Measurements from ENCODE around the gene PARD3B. TPM values are rescaled to one million over a fixed set of nuclear protein-coding genes. Genes with fewer than 3 reads are reported as not detected.

The PARD3B gene
- total and polyA plus RNA-seq, 2 of the 13 experiments (the other 11 are each of a cell fraction or from before 2014, with no cell fraction given): 0.71 to 2.3 TPM

- TF ChIP-seq U2AF1 (optimal IDR thresholded peaks at IDR 0.05; ENCODE audit: low read depth, low read length) (no peak), ZNF766 (CRISPR knock-in tag; IDR thresholded peaks at IDR 0.05; ENCODE audit: borderline replicate concordance) (no peak), ZNF232 (CRISPR knock-in tag; IDR thresholded peaks at IDR 0.05; ENCODE audit: borderline replicate concordance) (no peak), TEF (CRISPR knock-in tag; IDR thresholded peaks at IDR 0.05) (no peak), U2AF2 (IDR thresholded peaks at IDR 0.05; ENCODE audit: low read depth, low read length) (no peak), MED8 (CRISPR knock-in tag; IDR thresholded peaks at IDR 0.05; ENCODE audit: insufficient replicate concordance) (no peak), KDM4B (CRISPR knock-in tag; IDR thresholded peaks at IDR 0.05) (no peak), ZMYM4 (CRISPR knock-in tag; IDR thresholded peaks at IDR 0.05) (no peak), PAXIP1 (CRISPR knock-in tag; conservative IDR thresholded peaks at IDR 0.05) (no peak), ZNF207 (IDR thresholded peaks at IDR 0.05; ENCODE audit: borderline replicate concordance) (no peak)
Measured at GRCh38 chr2:204827701-204828590, 282.7 kb downstream of the PARD3B start (continued).

Data from HepG2 (cell line).